GM18507 (cell line): Measurements from ENCODE around the gene SKIC2.
"Not testable (repeated sequence)": the region's sequence is repeated elsewhere in the genome, so short reads cannot be mapped to it uniquely, and the experiment has no call there.

Experiments used
- DNase-seq: peaks from one replicate; pipeline ENCODE4 v3.0.0; 2011; ENCODE audit warnings: low read depth; ENCODE audit not compliant: insufficient read length; ENCODE audit errors: extremely low spot score
- FAIRE-seq: peaks from 2 replicates; lab custom pipeline; 2011; peaks lifted over from hg19 to GRCh38; lab: Jason Lieb, UNC

The SKIC2 gene

DNA sequence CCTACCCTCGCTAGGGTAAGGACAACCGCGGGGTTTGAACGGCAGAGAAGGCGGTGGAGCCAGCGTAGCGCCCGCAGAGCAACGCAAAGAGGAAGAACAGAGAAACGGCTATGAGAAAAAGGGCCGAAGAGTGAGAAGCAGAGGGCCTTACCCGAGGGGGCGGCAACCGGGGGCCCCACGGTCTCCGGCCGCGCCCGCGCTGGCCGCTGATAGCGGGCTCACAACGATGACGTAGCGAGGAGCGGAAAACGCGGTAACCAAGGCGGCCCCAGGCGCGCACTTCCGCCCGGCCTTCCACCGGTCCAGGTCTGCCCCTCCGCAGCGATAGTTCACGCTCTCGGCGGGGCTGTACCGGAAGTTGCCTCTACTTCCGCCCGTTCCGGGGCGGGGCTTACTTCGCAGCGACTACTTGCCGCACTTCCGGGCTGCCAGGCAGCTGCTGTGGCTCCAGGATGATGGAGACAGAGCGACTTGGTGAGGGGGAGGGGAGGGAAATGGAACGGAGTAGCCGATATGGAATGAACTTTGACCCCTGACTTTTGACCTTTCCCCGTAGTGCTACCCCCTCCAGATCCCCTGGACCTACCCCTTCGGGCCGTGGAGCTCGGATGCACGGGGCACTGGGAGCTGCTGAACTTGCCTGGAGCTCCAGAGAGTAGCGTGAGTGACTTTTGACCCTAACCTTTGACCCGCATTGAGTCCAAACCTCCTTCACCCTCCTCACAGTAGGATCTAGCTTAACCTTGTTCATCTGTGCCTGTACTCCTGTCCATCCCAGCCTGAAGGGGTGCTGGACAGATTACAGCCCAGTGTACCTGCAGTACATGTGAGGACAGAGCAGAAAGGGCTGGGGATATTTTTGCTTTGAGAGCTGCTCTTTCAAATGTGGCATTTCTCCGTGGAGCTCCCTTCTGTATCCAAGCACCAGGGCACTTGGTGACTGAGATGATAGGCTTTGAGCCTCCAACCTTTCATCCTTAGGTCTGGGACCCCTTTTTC, at the start of gene SKIC2, which contains the start of gene NELFE:
SKIC2 (plus strand) TSS at position 435 of the 999 bp plus-strand sequence; CDS start at position 453, 18 bp downstream.
NELFE (minus strand) TSS at position 231 of the 999 bp plus-strand sequence. CDS start 525 bp downstream, outside the sequence.
- DNase-seq (peak; percentile 100), FAIRE-seq (peak; percentile 94)

- FAIRE-seq, DNase-seq: not testable (repeated sequence)
Observed at GRCh38 chr6:31909298-31909697, 49.7 kb upstream of the SKIC2 start.

- FAIRE-seq = no peak
Observed at GRCh38 chr6:31911826-31912585, 47.0 kb upstream of the SKIC2 start.

GRCh38 chr6:31915351-31915750, 43.6 kb upstream of the SKIC2 start:
- DNase-seq (no peak), FAIRE-seq (no peak)

More at GRCh38 chr6:31911826-31912585, 47.0 kb upstream of the SKIC2 start:
- no peak for DNase-seq

DNA sequence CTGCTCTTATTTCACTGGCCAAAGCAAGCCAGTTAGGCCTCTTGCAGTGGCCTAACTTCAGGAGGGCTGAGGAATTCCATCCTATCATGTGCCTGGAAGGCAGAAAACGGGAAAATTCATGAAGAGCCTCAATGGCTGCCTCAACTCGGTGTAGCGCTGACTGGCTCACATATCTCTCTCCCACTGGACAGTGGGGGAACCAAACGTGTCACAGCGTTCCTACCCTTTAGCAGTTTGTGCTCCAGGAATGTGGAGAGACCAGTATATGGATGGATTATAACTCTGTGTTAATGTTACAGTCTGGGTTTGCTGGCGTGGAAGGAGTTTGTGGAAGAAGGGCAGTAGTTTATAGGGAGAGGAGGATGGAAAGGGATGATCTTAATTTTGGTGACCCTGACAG, 43.2 kb upstream of the SKIC2 start:
- FAIRE-seq = no peak
- no peak for DNase-seq

GRCh38 chr6:31918069-31918720, 40.8 kb upstream of the SKIC2 start:
- DNase-seq (no peak), FAIRE-seq (no peak)

DNA sequence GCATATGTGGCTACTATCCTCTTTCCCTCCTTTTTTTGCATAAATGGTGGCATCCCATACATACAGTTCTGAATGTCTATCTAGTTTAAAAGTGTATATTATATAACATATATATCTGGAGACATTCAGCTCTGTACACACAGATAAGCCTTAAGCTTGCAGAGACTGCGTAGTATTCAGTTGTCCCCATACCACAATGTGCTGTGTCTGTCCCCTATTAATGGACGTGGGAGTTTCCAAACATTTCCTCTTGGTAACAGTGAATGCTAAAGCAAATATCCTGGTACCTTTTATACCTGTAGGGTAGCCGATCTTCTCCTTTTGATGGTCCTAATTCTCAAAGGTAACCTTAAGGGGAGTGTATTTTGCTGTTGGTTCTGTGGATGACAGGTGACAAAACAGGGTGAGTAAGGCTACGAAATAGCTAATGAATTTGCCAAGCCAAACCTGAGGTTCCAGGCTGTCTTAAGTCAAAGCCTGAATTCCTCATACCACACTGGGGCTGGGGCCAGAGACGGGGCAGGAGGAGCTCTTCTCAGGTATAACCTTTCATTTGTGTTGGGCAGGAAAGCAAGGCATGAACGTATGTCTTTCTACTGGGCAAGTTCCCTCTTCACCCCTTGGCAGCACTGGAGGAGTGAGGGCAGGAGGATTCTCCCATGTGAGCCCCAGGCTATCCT, 39.2 kb upstream of the SKIC2 start:
- no peak for FAIRE-seq

DNA sequence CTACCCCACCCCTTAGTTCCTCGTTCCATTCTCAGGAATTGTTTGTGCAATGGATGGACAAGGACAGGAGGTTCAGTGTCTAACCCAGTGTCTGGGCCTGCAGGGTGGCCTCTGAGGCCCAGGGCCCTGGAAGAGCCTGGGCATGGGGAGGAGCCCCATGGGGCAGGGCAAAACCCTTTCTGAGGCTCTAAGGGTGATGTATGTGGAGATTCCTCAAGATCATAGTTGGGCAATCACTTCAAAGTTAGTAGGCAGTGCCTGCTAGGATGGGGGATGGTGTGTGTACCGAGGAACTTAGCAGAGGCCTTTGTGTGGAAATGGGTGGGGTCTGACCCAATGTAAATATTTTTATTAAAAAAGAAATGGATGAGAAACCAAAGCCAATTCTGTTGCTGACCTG, 38.2 kb upstream of the SKIC2 start:
- DNase-seq = no peak
- FAIRE-seq = no peak

More for the DNA sequence above, 39.2 kb upstream of the SKIC2 start:
- DNase-seq = no peak

DNA sequence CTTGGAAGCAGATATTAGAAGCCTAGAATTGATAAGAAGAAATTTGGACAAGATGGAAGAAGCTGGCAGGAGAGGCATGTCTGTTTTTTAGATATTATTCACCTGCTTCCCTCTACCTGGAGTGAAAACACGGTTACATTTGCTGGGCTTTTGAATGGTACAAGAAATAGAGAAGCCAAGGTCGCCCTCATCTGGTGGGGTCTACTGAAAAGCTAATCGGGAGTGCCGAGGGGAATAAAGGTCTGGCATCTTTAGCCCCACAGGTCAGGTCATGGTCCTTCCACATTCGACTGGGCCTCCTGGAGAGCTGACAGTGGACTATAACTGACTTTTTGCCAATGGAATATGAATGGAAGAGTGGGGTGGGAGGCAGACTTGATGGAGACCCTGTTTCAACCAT, 36.0 kb upstream of the SKIC2 start:
- FAIRE-seq = no peak
- no peak for DNase-seq

GRCh38 chr6:31927242-31927862, 31.6 kb upstream of the SKIC2 start, which contains the start of gene C2:
Gene C2 (plus strand): TSS chr6:31927717. CDS start chr6:31927753, 36 bp downstream.
- DNase-seq = no peak
- no peak for FAIRE-seq

- FAIRE-seq (no peak), DNase-seq (no peak)
Observed at GRCh38 chr6:31927863-31928671, 30.9 kb upstream of the SKIC2 start.

GRCh38 chr6:31928672-31928939, 30.4 kb upstream of the SKIC2 start:
- DNase-seq (no peak), FAIRE-seq (no peak)

GRCh38 chr6:31930962-31931361, 28.0 kb upstream of the SKIC2 start:
- no peak for DNase-seq
- no peak for FAIRE-seq

DNA sequence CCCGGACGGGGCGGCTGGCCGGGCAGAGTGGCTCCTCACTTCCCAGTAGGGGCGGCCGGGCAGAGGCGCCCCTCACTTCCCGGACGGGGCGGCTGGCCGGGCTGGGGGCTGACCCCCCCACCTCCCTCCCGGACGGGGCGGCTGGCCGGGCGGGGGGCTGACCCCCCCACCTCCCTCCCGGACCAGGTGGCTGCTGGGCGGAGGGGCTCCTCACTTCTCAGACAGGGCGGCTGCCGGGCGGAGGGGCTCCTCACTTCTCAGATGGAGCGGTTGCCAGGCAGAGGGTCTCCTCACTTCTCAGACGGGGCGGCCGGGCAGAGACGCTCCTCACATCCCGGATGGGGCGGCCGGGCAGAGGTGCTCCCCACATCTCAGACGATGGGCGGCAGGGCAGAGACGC, 26.8 kb upstream of the SKIC2 start:
- not testable (repeated sequence) for DNase-seq, FAIRE-seq

- FAIRE-seq (no peak), DNase-seq (no peak)
Observed at GRCh38 chr6:31933537-31933936, 25.4 kb upstream of the SKIC2 start.

DNA sequence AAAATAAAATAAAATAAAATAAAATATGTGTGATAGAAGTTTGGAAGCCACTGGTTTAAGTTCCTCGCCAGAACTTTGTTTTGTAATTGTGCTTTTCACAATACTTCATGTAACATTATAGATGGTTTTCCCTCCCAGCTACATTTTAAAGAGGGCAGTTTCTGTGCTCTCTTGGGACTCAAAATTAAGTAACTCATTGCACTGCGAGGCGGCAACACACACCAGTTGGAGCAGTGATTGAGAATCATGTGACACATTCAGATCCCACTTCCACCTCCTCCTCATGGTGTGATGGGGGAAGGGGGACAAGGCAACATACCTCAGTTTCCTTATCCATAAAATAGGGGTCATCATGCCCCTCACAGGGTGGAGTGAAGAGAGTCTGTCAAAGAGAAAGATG, 24.0 kb upstream of the SKIC2 start:
- FAIRE-seq (no peak), DNase-seq (no peak)

DNA sequence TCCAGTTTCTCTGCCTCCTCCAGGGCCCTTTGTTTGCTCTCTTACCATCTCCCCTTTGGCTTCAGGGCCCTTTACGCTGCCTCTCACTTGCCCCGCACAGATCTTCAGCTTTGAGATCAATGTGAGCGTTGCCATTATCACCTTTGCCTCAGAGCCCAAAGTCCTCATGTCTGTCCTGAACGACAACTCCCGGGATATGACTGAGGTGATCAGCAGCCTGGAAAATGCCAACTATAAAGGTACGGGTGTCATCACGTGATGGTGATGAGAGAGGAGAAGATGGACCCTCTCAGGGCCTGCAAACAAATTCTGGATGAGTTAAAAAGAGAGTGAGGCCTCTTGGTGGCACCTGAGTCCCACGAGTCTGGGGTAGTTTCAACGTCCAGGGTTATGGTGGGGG, 23.2 kb upstream of the SKIC2 start:
- FAIRE-seq (no peak), DNase-seq (no peak)

DNA sequence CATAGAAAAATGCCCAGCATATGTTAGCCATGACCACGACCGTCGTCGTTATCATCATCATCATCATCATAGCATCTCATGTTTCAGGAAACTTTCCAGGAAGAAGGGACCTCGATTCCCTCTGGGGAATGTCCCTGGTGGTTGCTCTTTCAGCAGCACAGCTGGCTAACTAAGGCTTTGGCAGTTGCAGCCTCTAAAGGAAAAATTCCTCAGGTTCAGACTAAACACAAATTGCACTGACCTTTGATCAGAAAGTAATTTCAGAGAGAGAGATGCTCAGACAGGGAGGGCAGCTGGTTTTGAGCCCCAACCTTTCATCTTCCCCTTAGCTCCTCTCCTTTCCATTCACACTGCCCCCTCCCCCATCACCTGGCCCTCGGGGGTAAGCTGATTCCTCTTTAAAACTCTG, 18.7 kb upstream of the SKIC2 start:
- no peak for FAIRE-seq
- DNase-seq = no peak
